GM13977 (cell line): ENCODE results near the gene ERMP1.

Experiments used
- DNase-seq: peaks from one replicate; pipeline ENCODE4 v3.0.0; 2012; ENCODE audit warnings: low spot score
- in situ Hi-C: fragments of 300-500 bp; cut with MboI; formaldehyde crosslinking; loops from one replicate; pipeline ENCODE4 v1.12.0; 2022; ENCODE audit warnings: low sequenced_read_pairs, low pct_unique_long_range_greater_than_20kb, mixed read lengths, inconsistent platforms; ENCODE audit not compliant: unreplicated experiment
- TF ChIP-seq, protein P1 (sequence below): IDR thresholded peaks from 2 replicates; pipeline ENCODE4 v1.5.1; 2012; ENCODE audit warnings: mild to moderate bottlenecking, control low read depth; ENCODE audit not compliant: insufficient read depth; ENCODE audit errors: extremely low read depth, missing control alignments

Gene ERMP1

GRCh38 chr9:5762421-5762820 lies 70.5 kb downstream of the ERMP1 start:
- in situ Hi-C loops: no loop called here
- TF ChIP-seq, protein P1, sequence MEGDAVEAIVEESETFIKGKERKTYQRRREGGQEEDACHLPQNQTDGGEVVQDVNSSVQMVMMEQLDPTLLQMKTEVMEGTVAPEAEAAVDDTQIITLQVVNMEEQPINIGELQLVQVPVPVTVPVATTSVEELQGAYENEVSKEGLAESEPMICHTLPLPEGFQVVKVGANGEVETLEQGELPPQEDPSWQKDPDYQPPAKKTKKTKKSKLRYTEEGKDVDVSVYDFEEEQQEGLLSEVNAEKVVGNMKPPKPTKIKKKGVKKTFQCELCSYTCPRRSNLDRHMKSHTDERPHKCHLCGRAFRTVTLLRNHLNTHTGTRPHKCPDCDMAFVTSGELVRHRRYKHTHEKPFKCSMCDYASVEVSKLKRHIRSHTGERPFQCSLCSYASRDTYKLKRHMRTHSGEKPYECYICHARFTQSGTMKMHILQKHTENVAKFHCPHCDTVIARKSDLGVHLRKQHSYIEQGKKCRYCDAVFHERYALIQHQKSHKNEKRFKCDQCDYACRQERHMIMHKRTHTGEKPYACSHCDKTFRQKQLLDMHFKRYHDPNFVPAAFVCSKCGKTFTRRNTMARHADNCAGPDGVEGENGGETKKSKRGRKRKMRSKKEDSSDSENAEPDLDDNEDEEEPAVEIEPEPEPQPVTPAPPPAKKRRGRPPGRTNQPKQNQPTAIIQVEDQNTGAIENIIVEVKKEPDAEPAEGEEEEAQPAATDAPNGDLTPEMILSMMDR: no peak
- no peak for DNase-seq

DNA sequence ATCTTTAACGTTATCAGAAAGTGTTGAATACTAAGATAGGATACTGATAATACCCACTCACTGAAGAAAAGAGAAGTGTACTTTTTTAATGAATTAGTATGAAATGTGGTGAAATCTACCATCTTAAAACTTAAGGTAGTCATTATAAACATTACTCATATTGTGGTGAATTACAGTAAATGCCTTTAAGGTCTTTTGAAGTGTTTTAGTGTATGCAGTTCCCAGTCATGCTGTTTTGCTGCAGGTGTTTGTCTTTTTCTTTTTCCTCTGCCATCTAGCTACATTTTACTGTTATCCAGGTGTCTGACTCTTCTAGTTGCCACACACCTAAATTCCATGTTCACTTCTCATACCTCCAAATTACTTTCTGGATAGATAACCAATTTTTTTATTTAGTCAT lies 72.6 kb downstream of the ERMP1 start:
- in situ Hi-C loops: no loop called here
- no peak for DNase-seq

GRCh38 chr9:5756633-5757032 lies 76.3 kb downstream of the ERMP1 start:
- in situ Hi-C loops: no loop called here
- TF ChIP-seq, protein P1: no peak
- no peak for DNase-seq

More for the DNA sequence above, 72.6 kb downstream of the ERMP1 start:
- TF ChIP-seq, protein P1: no peak

DNA sequence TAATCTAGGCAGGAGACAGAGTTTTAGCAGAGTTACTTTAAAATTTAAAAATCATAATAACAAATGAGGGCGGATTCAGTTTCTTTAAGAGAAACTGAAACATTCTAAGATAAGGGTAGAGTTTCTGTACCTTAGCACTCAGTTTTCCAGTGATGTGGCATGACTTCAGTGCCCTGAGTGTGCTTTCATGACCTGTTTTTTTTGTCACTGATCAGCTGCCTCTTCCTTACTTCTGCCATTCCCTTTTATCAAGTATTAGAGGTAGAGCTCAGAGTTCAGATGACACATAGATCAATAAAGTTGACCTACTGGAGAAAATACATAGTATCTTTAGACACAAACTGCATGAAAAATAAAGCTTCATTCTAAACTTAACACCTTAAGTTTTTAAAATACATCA lies 82.3 kb downstream of the ERMP1 start:
- no peak for DNase-seq
- in situ Hi-C loops: no loop called here
- TF ChIP-seq, protein P1: no peak

DNA sequence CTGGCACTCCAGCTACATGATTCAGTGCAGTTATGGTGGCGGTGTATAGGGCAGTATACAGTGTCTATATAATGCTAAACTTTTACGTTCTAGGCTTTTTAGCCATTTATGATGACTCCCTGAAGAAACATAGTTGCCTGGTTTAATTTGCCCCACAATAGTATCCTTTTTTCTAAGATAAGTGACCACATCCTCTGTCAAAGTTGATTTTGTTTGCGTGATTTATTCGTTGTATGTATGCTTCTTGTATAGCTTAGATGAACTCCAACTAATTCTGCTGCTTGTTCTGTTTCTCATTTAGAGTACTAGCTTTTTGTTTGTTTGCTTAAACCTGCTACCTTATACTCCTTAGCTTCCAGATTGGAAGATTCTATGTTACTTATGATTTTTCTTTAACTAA lies 83.6 kb downstream of the ERMP1 start:
- no peak for DNase-seq
- in situ Hi-C loops: no loop called here
- TF ChIP-seq, protein P1: no peak

DNA sequence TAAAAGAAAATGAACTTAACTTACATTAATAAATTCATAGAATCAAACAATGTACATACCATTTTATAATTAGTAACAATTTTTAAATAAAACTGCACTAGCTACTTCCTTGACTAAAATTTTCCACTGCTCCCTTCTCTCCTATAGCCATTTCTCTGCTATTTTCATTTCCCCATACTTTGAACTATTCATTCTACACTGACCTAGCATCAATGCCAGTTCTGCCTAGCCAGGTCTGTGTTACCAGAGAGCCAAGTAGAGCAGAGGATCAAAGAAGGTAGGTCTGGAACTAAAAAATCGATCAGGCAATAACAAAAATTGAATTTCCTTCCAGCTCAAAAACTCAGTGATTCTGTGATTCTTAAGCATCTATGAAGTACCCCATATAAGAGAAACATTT lies 84.5 kb downstream of the ERMP1 start:
- TF ChIP-seq, protein P1: no peak
- DNase-seq: no peak
- in situ Hi-C loops: no loop called here

DNA sequence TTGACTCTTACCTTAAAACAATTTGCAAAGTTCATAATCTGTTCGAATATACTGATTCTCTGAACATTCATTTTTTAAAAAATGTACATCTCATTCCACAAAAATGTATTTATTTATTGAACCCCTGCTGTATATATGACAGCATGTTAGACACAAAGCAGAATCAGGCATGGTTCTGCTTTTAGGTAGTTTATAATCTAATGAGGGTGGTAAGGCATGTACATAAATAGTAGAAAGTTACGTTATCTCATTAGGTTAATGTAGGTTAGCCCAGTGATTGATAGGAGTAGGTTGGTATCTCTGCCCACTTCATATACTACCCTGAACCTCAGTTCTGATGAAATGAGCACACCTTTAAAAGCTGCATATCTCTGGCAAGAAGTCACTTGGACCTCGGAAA lies 89.8 kb downstream of the ERMP1 start:
- in situ Hi-C loops: no loop called here
- TF ChIP-seq, protein P1: no peak
- DNase-seq: no peak
